ENCODE results near the gene SLC2A4RG.

SLC2A4RG gene

GRCh38 chr20:63782051-63782471 lies 42.5 kb downstream of the SLC2A4RG start:
- DNase-seq: peak; percentile 27

DNA sequence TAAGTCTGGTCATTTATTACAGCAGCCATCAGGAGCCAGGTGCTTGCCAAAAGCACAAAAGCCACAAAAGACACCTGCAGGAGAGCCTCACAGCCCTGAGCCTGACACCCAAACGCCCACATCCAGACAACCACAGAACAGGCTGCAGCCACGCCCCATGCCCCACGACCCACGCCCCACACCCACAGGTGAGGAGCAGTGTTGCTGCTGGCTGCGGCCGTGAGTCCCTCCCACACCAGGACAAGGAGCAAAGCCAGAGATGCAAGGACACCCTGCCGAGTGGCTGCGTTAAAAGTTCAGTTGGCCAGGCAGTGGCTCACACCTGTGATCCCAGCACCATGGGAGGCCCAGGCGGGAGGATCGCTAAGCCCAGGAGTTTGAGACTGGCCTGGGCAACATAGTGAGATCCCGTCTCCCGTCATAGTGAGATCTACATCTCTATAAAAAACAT lies 43.0 kb downstream of the SLC2A4RG start:
- DNase-seq: no peak

DNA sequence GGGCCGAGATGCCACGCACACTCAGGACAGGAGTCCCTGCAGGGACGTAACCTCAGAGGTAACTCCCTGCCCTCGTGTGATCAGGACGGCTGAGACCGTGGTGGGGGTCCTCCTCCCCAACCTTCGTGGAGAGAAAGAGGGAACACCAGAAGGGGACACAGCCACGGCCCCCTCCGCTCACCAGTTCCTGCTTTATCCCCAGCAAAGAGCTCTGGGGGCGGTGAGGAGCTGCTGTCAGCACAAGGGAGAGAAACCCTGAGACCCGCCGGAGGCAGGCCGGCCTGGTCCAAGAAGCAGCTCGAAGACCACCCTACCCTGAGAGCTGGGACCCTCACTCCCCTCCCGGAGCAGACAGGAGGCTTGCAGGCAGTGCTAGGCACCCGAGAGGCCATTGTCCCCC lies 44.4 kb downstream of the SLC2A4RG start:
- DNase-seq: no peak

GRCh38 chr20:63785691-63786131 lies 46.1 kb downstream of the SLC2A4RG start:
- no peak for DNase-seq

DNA sequence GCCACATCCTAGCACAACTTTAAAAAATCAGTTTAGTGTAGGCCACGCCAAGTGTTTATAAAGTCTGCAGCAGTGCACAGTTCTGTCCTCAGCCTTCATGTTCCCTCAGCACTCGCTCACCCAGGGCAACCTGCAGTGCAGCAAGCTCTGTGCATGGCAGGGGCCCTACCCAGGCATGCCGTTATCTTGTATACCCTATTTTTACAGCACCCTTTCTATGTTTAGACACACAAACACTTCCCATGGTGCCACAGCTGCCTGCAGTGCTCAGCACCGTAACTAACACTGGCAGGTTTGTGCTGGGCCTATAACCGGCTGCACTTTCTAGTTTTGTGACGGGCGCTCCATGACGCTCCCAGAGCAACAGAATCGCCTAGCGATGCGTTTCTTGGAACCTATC lies 47.7 kb downstream of the SLC2A4RG start:
- no peak for DNase-seq

DNA sequence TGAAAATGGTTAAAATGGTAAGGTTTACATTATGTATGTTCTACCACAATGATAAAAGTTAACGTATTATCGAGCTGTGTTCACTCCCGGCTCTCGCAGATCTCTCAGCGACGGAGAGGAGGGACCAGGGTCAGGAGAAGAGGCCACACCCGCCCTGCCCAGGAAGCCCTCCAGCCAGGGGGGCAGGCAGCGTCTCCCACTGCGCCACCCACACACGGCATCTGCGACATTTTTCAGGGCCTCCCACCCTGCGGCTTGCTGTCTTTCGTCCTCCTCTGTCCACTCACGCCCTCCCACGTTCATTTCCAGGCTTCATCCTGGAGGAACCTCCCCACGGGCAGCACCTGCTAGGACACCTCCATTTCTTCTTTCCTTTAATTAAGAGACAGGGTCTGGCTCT lies 48.2 kb downstream of the SLC2A4RG start:
- no peak for DNase-seq

GRCh38 chr20:63789836-63790571 lies 50.4 kb downstream of the SLC2A4RG start:
- no peak for DNase-seq

GRCh38 chr20:63790572-63791168 lies 51.1 kb downstream of the SLC2A4RG start:
- DNase-seq: no peak

- no peak for DNase-seq
Observed at GRCh38 chr20:63791497-63792156, 52.1 kb downstream of the SLC2A4RG start.

DNA sequence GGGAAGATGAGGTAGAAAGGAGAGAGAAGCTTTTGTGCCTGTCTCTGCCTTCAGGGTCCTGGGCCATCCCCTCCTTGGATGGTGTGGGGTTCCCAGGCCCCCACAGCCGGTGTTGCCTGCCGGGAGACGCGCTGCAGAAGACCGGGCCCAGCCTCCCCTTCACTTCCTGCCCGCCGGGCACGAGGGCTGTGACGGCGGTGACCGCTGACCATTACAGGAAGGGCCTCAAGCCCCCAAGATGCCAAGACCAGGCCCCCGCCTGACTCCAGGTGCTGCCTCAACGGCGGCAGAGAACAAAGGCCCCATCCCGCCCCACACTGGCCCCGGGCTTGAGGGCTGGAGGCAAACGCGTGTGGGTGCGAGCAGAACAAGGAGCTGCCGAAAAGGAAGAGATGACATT lies 53.3 kb downstream of the SLC2A4RG start:
- DNase-seq: no peak
